Activated T-helper 9 cell treated with anti-CD3 and anti-CD28 coated beads, Interleukin-2, amount 50 U/mL, for 16 hours (primary cell): ENCODE results near the gene RPS14.

Experiments
- DNase-seq: peaks from one replicate; pipeline ENCODE4 v3.0.0-alpha.2; 2020; ENCODE audit warnings: low read depth

Gene RPS14

GRCh38 chr5:150398722-150399523 lies 50.6 kb downstream of the RPS14 start:
- DNase-seq = no peak

- DNase-seq = no peak
Measured at GRCh38 chr5:150397782-150398721, 51.5 kb downstream of the RPS14 start.

GRCh38 chr5:150397146-150397781 lies 52.3 kb downstream of the RPS14 start:
- no peak for DNase-seq

GRCh38 chr5:150396267-150396666 lies 53.3 kb downstream of the RPS14 start:
- DNase-seq = no peak

- DNase-seq = no peak
Measured at GRCh38 chr5:150395688-150395975, 53.9 kb downstream of the RPS14 start.

- DNase-seq = no peak
Measured at GRCh38 chr5:150394912-150395687, 54.4 kb downstream of the RPS14 start.

GRCh38 chr5:150394131-150394530 lies 55.4 kb downstream of the RPS14 start:
- no peak for DNase-seq

GRCh38 chr5:150393096-150393645 lies 56.4 kb downstream of the RPS14 start:
- no peak for DNase-seq

GRCh38 chr5:150392680-150393079 lies 56.9 kb downstream of the RPS14 start:
- DNase-seq = no peak
